Measurements from ENCODE around the gene CAMK4.

CAMK4 gene

DNA sequence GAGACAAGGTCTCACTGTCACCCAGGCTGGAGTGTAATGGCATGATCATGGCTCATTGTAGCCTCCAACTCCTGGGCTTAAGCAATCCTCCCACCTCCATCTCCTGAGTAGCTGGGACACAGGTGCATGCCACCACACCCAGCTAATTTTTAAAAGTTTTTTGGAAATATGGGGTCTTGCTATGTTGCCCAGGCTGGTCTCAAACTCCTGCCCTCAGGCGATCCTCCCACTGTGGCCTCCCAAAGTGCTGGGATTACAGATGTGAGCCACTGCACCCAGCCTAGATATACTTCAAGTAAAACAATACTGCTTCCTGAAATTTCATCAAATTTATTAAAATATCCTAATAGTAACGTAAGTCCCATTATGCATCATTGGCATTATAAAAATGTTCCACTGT is 254.7 kb downstream of the CAMK4 start:
- no peak for DNase-seq (ENCODE audit: low read depth)
- TF ChIP-seq, protein P1, sequence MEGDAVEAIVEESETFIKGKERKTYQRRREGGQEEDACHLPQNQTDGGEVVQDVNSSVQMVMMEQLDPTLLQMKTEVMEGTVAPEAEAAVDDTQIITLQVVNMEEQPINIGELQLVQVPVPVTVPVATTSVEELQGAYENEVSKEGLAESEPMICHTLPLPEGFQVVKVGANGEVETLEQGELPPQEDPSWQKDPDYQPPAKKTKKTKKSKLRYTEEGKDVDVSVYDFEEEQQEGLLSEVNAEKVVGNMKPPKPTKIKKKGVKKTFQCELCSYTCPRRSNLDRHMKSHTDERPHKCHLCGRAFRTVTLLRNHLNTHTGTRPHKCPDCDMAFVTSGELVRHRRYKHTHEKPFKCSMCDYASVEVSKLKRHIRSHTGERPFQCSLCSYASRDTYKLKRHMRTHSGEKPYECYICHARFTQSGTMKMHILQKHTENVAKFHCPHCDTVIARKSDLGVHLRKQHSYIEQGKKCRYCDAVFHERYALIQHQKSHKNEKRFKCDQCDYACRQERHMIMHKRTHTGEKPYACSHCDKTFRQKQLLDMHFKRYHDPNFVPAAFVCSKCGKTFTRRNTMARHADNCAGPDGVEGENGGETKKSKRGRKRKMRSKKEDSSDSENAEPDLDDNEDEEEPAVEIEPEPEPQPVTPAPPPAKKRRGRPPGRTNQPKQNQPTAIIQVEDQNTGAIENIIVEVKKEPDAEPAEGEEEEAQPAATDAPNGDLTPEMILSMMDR (IDR thresholded peaks at IDR 0.05; ENCODE audit: control insufficient read depth, insufficient read depth, low read depth, low read length, missing control alignments): no peak
- no peak overlapping the region for H3K4me3 ChIP-seq (ENCODE audit: control insufficient read depth, low read depth, low read length)

DNA sequence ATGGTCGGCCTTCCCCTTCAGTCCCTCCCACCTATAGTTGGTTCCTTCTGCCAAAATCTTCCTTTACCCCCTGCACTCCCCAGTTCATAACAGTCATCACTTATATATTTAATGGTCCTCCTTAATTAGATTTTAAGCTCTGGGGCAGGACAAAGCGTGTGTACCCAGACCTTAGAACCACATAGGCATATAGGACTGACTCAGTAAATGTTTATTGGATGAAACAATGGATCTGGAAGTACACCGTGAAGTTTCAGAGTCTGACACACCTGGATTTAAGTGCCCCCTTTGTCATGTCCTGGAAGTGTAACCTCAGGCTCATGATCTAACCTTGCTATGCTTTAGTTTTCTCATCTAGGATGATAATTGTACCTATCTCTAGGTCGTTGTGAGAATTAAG is 256.2 kb downstream of the CAMK4 start:
- TF ChIP-seq, protein P1 (IDR thresholded peaks at IDR 0.05; ENCODE audit: control insufficient read depth, insufficient read depth, low read depth, low read length, missing control alignments): no peak
- H3K4me3 ChIP-seq (ENCODE audit: control insufficient read depth, low read depth, low read length): no peak overlapping the region
- no peak for DNase-seq (ENCODE audit: low read depth)

DNA sequence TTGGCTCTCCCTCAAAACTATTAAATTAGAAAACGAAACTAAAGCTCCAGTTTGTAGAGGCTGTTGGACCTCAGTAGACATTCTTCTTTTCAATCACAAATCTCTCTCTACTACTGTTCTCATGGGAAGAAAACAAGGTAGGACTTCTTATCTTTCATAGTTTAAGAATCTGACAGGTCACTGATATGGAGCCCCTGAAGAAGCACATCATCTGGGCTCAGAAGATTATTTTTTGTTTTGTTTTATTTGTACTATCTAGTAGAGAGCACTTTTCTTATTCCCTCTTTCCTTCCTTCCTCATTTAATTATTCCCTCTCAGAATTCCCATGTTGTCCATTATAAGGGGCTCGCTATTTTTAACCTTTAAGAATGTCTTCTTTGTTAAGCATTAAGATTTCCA is 261.9 kb downstream of the CAMK4 start:
- H3K4me3 ChIP-seq (ENCODE audit: control insufficient read depth, low read depth, low read length): no peak overlapping the region
- DNase-seq (ENCODE audit: low read depth): no peak
- TF ChIP-seq, protein P1 (IDR thresholded peaks at IDR 0.05; ENCODE audit: control insufficient read depth, insufficient read depth, low read depth, low read length, missing control alignments): no peak

DNA sequence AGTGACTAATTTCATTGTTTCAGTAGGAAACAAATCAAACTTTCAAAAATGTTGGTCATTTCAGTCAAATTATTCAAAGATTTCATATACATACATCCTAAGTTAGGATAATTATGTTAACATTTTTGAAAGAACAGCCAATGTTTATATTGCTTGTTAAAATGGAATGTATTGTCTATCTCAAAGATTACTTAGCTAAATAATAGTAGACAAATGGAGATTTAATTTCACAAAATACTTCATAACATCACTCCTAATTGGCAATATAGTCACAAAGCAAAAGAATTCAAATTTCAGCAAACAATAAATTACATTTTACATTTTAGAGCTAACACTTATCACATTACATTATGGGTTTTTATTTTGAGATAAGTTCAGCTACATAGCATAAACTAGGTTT is 262.7 kb downstream of the CAMK4 start:
- TF ChIP-seq, protein P1 (IDR thresholded peaks at IDR 0.05; ENCODE audit: control insufficient read depth, insufficient read depth, low read depth, low read length, missing control alignments): no peak
- DNase-seq (ENCODE audit: low read depth): no peak
- H3K4me3 ChIP-seq (ENCODE audit: control insufficient read depth, low read depth, low read length): no peak overlapping the region

DNA sequence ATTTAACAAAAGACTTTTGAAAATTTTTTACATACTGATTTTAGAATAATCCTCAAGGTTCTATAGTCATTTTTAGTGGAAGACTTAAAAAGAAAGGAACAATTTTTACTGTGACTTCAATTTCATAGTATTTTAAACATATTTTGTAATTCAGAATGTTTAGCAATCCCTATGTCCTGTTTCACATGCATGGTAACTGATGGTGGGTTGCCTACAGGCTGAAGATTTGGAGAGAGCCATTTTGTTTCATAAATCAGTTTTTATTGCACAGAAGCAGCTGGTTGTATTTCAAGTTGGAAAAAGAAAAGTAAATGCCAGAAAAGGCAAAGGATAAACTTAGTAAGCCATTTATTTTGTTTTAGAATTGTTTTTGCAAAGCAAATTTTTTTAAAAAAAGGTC is 264.2 kb downstream of the CAMK4 start:
- no peak overlapping the region for H3K4me3 ChIP-seq (ENCODE audit: control insufficient read depth, low read depth, low read length)
- no peak for DNase-seq (ENCODE audit: low read depth)
- TF ChIP-seq, protein P1 (IDR thresholded peaks at IDR 0.05; ENCODE audit: control insufficient read depth, insufficient read depth, low read depth, low read length, missing control alignments): no peak

DNA sequence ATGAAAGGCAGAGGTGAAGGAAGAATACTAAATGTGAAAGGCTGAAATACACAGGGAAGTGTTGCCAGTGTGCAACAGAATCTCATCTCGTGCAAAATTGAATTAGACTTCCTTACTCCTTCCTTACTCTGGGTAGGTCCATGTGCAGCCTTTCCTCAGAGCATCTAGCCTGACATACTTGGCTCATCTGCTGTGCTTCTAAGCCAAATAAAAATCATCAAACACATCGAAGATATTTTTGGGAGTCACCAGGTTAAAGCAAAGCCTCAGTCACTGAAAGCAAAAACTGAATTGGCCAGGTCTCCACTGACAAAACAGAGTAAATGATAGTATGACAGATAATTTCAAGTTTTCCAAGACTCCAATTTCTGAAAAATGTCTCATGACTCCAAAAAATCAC is 268.8 kb downstream of the CAMK4 start:
- DNase-seq (ENCODE audit: low read depth): no peak
- H3K4me3 ChIP-seq (ENCODE audit: control insufficient read depth, low read depth, low read length): no peak overlapping the region

More for the DNA sequence above, 268.8 kb downstream of the CAMK4 start:
- TF ChIP-seq, protein P1 (IDR thresholded peaks at IDR 0.05; ENCODE audit: control insufficient read depth, insufficient read depth, low read depth, low read length, missing control alignments): no peak
